NCI-H524 treated with DMSO at 0.1 percent for 48 hours (cell line): ENCODE results near the gene JHY.
"Not testable (repeated sequence)": the region's sequence is repeated elsewhere in the genome, so short reads cannot be mapped to it uniquely, and the experiment has no call there.

Source experiments
- DNase-seq: peaks from one replicate; lab custom pipeline; 2025; lab: John Stamatoyannopoulos, UW

JHY gene

DNA sequence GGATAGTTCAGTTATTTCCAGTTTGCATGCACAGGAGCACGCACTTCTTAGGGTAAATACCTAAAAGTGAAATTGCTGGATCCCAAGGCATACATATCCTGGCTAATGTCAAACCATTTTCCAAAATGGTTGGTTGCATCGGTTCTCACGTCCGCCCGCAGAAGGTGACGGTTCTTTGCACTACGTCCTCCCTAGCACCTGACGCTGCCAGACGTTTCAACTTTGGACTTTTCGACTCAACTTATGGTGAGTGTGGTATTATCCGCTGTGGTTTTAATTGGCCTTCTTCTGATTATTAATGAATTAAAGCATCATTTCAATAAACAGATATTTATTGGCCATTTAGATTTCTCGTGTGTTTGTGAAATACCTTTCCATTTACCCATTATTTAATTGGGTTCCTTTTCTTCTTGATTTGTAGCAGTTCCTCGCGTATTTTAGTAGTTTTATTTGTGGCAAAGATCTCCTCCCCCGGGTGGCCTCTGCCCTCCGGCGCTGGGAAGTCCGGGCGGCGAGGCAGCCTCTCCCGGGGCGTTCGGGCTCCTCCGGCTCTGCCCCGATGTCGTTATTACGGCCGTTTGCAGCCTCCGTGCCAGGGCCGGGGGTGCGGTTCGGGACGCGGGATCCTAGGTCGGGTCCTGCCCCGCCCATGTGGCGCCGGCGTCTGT, at the start of gene JHY:
Gene JHY (plus strand): TSS at position 571 of the 668 bp plus-strand sequence. CDS start 3,091 bp downstream, outside the sequence.
- no peak for DNase-seq

DNA sequence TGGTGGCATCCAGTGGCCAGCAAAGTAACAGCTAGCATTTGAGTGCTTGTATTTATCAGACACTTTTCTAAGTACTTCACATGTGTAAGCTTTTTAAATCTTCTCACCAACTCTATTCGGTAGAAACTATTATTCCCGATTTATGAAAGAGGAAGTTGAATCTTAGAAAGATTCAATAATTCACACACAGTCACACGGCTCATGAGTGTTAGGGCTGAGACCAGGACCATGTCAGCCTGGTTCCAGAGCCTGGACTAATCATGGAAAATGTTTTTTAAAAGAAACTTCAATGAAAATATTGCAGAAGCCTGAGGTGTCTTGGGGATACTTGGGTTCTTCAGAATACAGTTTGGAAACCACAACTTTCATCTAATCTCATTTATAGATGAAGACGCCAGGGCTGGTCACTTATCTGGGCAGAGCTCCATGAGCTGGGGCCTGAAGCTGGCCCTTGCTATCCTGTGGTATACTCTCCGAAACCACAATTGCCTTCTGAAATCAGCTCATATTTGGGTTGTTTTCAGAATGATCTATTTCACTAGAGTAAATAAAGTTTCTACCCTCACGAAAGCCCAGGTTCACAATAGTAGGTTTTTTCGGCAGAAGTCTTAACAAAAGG, 48.6 kb upstream of the JHY start:
- DNase-seq: no peak

GRCh38 chr11:122836916-122837315, 45.6 kb upstream of the JHY start:
- no peak for DNase-seq

DNA sequence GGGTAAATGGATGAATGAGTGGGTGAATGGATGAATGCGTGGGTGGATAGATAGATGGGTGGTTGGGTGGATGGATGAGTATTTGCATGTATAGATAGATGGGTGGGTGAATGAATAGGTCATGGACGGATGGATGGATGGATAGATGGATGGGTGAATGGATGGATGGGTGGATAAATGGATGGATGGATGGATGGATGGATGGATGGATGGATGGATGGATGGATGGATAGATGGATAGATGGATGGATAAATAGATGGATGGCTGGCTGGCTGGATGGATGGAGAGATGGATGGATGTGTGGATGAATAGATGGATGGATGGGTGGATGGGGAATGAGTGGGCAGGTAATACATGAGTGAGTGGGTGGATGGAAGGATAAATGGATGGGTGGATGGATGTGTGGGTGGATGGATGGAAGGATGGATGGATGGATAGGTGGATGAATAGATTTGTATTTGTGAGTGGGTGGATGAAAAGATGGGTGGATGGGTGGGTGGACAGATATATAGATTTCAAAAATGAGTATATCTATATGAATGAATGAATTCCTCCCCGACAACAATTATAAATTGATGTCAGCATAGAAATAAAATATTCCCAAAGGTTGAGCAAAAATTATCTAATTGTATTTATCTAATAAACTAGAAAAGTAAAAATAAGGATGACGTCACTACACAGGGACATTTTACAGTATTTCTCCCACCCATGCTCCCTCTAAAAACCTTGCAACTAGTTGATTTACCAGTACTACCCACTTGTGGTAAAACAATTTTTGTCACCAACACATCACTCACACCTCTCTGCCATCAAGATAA, 44.8 kb upstream of the JHY start:
- no peak for DNase-seq

- DNase-seq: no peak
These were observed 39.0 kb upstream of the JHY start for GRCh38 chr11:122843281-122844141.

- no peak for DNase-seq
These were observed 35.1 kb upstream of the JHY start for GRCh38 chr11:122847466-122847865.

- no peak for DNase-seq
These were observed 34.4 kb upstream of the JHY start for GRCh38 chr11:122848186-122848585.

- no peak for DNase-seq
These were observed 32.4 kb upstream of the JHY start for GRCh38 chr11:122850076-122850631.

GRCh38 chr11:122851366-122851966, 31.1 kb upstream of the JHY start:
- no peak for DNase-seq

GRCh38 chr11:122852074-122852795, 30.3 kb upstream of the JHY start:
- DNase-seq: no peak

DNA sequence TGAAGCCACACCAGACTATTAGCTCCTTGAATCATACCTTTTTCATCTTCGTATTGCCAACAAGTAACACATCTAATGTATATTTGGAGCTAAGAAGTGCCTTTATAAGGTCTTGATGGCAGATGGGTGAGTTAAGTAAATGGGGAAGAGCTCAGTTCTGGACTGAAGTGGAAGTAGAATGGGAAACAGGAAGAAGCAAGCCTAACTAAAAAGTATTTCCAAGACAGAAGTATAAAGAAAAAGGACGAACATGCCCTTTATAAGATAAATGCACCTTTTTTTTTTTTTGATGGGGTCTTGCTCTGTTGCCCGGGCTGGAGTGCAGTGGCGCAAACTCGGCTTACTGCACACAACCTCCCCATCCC, 29.8 kb upstream of the JHY start:
- DNase-seq: no peak

DNA sequence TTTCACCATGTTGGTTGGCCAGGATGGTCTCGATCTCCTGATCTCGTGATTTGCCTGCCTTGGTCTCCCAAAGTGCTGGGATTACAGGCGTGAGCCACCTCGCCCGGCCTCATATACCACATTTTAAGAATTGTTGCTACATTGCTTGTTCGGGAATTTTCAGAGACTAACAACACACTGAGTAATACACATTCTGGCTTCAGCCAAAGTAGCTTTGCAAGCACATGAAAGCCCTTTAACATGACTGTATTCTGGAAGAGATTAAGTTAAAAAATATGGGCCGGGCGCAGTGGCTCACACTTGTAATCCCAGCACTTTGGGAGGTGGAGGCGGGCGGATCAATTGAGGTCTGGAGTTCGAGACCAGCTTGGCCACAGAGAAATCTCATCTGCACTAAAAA, 29.3 kb upstream of the JHY start:
- DNase-seq: no peak

GRCh38 chr11:122853971-122854446, 28.6 kb upstream of the JHY start:
- DNase-seq: peak; percentile 27

DNA sequence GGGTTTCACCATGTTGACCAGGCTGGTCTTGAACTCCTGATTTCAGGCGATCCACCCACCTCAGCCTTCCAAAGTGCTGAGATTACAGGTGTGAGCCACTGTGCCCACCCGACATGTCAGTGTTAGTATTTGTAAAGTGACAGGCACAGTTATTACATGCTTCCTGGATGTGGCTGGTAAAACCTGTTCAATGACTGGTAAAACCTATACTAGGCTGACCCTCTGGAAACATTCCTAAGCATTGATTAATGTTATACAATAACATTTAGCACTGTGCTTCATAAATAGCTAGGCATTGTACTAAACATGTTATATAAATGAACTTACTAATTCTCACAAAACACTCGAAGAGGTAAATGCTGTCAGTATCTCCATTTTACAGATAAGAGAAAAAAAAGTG, 20.9 kb upstream of the JHY start:
- no peak for DNase-seq

DNA sequence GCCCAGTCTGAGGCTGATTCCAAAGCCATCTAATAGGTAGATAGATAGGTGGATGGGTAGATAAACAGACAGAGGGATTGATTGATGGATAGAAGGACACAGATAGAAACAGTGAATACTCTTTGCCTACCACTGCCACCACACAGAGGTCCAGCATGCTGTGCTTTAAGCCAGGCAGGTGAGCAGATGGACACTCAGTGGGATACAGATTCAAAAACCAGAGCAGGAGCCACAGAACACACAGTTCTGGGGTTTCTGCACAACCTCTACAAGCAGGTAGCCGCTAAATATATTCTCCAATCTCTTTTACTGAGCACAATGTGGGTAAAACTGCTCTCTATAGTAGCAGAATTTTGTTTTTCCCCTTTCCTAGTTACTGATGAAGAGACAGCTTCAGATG, 20.5 kb upstream of the JHY start:
- DNase-seq: no peak

- DNase-seq: not testable (repeated sequence)
These were observed 19.4 kb upstream of the JHY start for GRCh38 chr11:122863154-122863553.

DNA sequence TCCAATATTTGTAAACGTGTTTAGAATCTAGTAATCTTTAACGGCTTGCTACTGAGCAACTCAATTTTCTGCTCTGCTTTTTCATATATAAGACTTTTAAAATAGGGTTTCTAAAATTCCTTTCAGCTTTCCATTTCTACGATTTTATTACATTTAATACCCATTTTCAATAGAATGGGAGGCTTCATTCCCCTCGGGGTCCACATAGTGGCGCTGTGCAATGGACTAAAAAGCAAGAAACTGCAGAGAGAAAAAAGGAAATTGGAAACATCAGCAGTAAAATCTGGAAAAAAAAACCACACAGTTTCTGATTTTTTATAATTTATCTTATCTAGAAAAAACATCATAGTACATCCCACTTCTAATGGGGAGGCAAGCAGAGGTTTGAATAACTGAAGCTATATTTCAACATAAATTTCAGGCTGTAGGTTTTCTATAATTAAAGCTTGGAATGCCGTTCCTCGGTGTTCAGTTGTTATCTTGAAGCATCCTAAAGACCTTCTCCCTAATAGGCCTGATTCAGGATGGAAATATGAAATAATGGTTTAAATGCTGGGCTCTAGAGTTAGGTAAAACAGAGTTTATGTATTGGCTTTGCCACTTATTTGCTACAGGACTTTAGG, 18.7 kb upstream of the JHY start:
- no peak for DNase-seq

GRCh38 chr11:122864386-122865115, 18.0 kb upstream of the JHY start:
- DNase-seq: no peak

GRCh38 chr11:122869622-122870021, 12.9 kb upstream of the JHY start:
- no peak for DNase-seq
